IPS DF 4.7 (cell line): ENCODE results near the gene HMGXB4.

Source experiments
- DNase-seq: peaks from one replicate; pipeline ENCODE4 v3.0.0-alpha.2; 2013; ENCODE audit warnings: low spot score; ENCODE audit errors: extremely low read depth

Gene HMGXB4

DNA sequence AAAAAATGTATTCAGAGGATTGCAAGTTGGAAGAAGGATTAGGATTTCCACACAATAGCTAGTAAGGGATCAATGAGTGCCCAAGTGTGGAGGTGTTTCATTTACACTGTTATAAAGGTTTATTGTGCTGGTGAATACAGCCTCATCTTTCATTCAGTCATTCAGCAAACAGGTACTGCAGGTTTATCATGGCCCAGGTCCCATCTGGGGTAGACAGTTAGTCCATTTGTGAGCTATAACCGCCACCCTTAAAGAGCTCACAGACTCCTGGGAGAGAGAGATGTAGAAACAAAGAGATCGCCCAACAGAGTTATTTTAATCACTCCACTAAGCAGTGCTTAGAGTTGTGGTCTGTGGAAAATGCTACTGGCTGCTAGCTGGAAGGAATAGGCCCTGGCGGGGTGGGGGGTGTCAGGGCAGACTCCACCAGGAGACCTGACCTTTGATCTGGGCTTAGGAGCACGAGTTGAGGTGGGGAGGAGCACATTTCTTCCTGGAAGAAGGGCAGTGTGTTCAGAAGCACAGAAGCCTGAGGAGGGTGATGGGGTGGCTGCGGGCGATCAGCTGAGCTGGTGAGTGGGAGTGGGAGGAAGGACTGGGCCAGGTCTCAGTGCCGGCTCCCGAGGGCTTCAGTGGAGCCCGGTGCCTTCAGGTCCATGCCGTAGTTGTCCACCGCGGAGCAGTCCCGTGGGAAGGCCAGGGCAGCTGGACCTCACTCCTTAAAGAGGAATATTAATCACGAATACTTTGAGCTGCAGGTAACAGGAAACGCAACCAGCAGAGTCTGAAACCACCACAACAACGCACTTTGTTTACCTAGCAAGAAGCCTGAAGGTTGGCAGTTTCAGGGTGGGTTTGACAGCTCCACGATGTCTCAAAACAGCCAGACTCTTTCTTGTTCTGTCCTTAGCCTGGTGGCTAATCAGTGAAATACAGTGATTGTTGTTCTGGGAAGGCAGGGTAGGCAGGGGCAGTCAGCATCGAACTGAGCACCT lies 53.6 kb downstream of the HMGXB4 start:
- DNase-seq: no peak

DNA sequence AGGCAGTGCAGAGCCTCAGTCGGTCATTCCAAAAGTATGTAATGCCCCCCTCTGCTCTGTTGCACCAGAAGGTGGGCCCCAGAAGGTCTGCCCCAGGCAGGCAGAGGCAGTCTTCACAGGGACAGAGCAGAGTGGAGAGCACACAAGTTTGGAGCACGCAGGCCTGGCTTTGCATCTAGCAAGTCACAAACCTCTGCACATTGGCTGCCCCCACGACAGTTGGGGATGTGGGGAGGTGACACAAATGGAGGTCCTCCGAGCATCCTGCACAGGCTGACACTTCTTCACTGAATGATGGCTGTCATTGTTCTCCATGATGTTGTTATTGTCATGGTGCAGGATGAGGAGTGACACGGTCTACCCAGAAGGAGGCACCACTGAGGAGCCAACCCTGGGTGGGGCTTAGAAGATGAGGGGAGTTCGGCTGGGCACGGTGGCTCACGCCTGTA lies 54.3 kb downstream of the HMGXB4 start:
- no peak for DNase-seq

DNA sequence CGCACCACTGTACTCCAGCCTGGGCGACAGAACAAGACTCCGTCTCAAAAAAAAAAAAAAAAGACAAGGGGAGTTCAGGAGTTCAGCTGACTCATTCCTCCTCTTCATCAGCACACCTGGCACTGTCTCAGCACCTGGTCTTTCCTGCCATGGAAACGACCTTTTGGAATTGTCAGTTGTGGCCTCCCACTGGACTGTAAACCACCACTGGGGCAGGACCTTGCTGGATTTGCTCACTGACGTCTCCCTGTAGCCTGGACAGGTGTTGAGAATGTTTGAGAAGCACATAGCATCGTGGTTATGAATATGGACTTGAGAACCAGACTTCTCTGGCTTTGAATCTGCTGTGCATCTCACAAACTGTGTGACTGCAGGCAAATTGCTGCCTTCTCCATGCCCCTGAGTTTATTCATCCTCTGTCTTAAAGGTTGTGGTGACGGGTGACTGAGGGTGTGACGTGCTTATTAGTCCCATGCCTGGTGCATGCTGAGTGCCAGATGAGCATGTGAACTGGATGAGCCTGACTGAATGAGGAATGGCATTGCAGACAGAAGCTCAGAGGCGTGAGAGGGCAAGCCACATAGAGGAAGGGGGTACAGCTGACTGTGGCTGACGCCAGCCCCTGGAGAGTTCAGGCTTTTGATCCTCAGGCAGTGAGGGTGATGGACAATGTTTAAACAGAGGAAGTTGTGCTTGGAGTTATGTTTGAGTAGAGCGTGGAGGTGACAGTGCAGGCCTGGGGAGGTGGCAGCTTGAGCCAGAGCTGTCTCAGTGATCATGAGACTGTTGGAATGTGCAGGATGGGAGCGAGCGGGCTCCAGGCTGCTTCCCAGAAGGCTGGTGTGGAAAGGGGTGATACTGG lies 55.1 kb downstream of the HMGXB4 start:
- DNase-seq: no peak

DNA sequence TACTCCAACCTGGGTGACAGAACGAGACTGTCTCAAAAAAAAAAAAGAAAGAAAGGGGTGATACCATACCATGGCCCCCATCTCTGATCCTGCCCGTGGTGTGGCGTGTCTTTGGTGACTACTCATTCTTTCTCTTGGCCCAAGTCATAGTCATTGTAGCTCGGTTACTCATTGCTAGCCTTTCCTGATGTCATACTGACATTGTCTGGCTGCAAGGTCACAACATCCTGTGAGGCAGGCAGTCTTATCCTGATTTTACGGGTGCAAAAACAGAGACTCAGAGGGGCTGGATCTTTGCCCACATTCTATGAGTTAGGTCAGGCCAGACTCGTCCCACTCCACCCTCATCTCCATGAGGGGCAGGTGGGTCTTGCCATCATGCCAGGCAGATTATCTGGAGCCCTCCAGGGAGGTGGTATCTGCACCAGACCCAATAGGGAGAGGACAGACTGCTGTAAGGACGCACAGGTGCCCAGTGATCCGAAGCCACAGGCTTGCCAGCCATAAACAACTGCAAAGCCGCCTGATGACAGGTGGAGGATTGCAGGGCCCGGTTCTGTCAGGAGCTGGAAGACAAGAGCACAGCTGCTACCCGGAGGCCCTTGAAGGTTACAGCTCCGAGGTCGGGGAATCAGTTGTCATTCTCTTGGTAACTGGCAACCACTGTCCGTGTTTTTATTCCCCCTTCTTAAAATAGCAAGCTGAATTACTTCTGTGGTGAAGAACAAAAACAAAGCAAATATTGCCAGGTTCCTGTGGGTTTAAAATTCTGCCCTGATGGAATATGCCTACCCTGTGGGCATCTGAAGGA lies 56.2 kb downstream of the HMGXB4 start:
- DNase-seq: no peak

DNA sequence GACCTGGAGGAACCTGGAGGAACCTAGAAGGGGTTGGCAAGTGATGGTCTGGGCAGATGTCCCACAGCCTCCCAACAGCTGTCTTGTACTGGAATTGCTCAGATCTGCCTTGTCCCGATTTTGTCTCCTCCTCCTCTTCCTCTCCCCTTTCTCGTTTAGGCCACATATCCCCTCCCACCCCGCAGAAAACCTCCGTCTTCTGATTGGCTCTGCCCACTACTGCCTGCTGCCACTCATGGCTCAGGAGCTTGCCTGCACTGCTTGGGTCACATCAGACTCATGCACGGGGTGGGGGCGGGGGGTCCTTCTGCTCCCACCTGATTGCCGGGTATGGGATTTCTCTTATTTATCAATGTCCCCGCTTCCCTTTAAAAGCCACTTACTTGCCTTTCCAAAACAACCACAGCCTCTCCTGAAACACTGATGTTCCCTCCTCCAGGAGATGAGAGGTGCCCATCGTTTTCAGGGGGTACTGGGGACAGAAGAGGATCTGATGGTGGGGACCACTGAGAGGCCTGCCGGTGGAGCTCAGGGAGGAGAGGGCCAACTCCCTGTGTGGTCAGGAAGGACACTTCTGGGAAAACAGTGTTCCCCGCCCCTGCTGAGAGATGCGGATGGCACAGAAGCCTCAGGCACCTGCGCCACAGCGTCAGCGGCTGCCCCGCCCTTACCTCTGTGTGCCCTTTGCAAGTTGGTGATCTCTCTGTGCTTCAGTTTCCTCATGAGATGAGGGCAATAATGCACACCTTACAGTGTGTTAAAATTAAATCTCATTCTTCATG lies 57.1 kb downstream of the HMGXB4 start:
- no peak for DNase-seq

DNA sequence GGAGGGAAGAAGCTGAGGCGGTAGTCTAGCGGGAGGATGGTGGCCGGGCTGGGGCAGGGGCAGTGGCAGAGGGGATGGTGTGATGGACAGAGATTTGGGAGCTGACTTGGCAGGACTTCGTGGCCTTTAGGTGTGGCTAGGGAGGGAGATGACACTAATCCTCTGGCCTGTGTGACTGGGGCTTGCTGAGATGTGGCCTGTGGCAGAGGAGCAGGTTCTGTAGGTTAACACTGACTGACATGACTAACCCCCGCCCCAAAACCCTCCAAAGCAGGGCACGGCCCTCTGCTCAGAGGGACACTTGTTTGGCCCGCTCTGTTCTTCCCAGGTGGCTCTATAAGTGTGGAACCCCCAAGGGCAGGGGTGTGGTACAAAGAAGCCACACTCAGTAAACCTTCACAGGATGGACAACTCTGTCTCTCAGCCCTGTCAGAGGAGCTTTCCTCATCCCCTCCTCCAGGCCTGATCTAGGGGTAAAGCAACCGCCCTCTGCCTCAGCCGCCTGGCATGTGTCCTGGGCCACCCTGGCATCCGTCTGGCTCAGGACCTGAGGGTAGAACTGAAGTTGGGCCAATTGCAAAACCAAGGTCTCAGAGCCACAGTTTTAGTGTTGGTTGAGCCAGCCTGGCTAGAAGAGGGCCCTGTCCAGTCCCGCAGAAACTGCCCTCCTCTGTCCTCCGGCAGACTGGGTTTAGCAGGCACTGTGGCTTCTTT lies 58.0 kb downstream of the HMGXB4 start:
- no peak for DNase-seq

DNA sequence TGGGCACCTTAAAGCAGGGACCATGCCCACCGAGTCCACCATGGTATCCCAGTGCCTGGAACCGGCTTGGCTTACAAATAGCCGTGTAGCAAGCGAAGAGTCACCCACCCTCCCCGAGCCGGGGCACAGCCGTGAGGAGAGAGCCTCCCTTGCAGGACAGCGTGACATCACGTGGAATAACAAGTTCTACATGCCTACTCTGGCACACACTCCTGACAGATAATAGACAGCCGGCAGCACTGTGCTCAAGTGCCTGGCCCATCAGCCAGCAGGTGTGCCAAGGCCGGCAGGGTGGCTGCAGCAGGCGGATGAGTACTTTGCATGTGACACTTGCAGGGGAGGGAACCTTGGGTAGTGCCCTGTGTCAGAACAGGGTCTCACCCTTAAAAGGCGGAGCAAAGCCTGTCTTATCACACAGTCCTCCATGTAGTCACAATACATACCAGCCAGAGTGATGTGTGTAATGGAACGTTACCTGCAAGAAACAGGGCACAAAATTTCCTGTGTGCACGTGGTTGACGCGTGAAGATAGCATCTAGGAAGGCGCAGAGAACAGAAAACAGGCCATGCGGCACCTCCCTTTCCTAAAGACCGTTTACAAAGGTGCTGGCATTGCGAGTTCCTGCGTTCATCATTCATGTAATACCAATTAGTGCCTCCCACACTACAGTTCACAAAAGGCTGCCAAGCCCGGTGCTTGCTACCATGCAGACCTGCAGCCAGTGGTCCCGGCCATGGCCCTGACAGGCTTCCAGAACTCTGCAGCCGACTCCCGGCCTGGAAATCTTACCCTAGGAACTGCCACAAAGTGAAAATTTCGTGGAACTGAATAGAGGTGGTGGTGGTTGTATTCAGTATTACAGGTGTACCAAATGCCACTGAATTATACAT lies 58.8 kb downstream of the HMGXB4 start:
- DNase-seq: no peak

DNA sequence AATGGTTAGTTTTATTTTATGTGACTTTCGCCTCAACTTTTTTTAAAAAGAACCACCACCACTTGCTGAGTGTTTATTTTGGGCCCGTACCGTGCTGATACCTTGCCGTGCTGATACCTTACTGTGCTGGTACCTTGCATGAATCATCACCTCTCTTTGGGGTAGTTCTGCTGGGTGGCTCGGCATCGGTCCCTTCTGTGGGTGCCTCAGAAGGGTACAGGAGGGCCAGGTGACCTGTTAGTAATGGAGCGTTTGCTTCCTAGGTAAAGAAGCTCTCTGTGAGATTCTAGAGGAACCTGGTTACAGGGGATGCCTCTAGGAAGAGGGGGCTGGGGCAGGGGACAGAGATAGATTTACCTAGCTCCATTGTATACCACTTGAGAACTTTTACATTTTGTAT lies 59.5 kb downstream of the HMGXB4 start:
- DNase-seq: no peak

DNA sequence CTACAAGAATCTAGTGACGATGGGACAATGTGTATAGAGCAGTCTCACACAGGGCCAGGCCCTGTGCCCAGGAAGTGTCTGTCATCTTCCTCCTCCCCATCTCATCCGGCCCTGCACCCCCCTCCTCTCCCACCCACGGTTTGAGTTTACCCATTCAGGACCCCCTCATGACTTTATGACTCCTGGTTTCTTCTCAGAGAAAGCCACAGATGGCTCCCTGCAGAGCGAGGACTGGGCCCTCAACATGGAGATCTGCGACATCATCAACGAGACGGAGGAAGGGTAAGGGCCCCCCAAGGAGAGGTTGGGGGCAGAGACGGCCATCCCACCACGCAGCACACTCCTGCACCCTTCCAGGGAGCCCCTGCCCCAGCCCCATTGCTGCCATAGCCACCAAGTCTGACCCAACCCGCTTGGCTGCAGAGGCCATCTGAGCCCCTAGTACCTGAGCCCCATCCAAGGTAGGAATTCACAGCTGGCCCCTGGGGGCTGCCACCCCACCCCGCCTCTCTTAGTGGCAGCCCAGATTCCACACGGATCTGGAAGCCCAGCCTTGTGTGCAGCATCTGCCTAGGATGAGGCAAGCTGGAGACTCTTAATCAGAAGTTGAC lies 60.5 kb downstream of the HMGXB4 start:
- DNase-seq: no peak

DNA sequence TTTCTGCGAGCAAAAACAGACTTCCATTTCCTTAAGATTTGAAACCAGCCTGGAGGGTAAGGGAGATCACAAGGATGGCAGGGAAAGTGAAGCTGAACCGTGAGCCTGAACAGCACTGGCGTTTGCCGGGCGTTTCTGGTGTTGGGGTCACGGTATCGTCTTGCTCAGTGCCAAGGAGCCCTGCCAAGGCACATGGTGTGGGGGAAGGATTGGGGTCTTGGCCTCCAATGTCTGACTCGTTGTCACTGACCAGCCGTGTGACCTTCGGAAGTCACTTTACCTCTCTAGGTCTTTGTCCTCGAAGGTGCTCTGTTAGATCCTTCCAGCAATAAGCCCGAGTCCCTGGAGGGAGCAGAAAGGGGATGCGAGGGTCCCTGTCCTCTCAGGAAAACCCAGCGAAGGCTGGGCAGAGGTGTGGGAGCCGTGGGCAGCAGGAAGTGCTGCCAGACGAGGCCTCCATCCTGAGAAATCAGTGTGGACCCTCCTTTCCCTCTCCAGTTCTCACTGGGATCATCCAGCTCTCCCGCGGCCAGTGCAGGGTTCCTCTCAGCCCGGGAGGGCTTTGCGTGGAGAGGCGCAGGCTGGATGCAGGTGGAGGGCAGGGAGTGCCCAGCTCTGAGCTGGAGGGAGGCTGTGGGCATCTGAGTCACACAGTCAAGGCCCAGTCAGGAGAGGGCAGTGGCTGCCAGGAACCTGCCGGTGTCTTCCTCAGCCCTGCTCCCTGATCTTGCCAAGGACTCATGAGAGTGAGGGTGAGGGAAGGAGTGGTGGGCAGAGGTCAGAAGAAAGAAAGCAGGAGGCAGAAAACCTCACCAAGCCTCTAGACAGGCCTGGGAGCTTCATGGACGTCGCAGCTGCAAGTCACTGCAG lies 61.3 kb downstream of the HMGXB4 start:
- DNase-seq: no peak

DNA sequence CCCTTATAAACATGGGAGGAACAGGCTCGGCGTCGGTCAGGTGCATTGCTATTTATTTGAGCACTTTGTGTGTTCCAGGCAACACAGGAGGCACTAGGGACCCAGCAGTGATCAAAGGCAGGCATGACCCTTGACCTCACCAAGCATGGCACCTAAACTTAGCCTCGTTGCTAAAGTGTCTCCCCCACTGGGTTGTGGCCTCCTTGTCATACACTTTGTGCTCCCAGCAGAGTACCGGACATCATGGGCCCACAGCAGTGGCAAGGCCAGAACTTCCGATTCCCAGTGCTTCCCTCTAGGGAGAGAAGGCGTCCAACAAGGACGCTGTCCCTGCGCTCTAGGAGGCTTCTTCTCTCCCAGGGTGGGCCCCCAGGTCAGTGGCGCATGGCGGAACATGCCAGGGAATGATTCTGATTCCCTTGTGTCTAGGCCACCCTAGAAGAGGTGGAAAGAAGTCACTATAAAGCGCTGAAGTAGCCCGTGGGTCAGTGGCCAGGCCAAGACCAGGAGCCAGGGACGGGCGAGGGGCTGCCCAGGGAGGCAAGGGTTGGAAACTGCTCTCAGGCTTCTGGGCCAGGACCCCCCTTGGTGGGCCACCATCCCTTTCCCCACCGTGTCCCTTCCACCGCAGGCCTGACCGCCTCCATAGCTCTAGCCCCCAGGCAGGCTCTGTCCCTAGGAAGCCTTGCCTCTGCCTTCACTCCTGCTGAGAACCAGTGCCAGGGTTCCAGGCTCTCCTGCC lies 62.1 kb downstream of the HMGXB4 start:
- no peak for DNase-seq

DNA sequence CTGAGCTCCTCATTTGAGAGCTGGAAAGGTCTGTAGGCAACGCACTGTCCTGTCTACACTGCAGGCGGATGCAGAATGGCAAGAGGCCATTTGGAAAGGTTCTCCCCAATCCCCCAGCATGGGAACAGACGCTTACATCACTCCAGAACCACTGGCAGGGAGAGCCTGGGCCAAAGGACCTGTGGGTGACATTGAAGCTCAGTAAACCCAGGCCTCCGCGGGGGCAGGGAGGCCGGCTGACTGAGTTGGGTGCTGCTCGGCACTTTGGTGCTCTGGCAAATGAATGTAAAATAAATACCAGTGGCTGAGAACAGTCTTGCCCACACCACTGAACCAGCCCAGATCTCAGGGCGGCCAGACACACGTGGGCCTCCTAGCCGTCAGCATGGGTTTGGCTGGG lies 64.8 kb downstream of the HMGXB4 start:
- DNase-seq: no peak

DNA sequence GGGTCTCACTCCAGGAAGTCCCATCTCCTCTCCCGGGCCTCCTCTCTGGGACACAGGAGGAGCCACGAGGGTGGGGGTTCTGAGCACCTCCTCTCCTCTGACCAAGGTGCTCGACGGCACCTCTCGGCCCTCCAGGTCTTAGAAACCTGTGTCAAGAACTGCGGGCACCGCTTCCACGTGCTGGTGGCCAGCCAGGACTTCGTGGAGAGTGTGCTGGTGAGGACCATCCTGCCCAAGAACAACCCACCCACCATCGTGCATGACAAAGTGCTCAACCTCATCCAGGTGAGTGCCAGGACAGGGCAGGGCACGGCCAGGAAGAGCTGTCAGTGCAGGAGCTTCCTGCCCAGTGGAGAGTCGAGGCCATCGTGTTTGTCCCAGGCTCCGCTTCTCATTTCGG lies 65.6 kb downstream of the HMGXB4 start:
- DNase-seq: no peak

DNA sequence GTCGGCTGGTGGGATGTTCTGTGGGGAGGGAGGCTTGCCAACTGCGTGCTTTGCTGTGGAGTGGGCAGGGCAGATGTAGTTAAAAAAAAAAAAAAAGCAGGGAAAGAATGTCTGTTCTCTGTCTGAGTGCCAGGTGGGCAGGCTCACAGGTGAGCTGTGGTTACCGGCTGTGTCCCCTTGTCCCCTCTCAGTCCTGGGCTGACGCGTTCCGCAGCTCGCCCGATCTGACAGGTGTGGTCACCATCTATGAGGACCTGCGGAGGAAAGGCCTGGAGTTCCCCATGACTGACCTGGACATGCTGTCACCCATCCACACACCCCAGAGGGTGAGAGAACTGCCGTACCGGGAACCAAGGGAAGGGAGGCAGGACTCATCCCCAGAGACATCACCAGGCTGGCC lies 66.0 kb downstream of the HMGXB4 start:
- no peak for DNase-seq

DNA sequence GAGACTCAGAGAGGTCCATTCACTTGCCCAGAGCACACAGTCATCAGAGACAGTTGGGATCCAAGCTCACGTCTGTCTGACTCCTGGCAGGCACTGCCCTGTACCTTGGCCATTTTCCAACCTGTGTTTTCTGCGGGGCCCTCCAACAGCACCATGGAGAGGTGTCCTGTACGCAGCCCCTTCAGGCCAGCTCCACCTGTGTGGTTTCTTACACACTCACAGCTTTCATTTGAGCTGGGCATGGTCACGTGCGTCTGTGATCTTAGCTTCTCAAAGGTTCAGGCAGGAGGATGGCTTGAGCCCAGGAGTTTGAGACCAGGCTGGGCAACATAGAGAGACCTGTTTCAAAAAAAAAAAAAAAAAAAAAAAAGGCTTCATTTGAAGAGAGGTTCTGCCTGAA lies 66.8 kb downstream of the HMGXB4 start:
- DNase-seq: no peak

DNA sequence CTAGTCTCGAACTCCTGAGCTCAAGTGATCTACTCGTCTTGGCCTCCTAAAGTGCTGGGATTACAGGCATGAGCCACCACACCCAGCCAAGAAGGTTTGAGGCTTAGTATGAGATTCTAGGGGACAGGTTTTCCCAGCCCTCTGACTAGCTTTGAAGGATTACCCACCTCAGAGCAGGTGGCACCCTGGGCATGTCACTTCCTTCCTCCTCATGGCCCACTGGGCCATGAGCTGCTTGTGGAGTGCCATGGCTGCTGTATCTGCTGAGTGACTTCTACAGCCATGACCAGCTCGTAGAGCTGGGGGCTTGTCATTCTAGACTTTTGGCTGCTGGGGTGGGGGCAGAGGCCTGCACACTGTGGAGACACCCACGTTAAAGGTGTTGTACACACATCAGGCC lies 67.5 kb downstream of the HMGXB4 start:
- DNase-seq: no peak

DNA sequence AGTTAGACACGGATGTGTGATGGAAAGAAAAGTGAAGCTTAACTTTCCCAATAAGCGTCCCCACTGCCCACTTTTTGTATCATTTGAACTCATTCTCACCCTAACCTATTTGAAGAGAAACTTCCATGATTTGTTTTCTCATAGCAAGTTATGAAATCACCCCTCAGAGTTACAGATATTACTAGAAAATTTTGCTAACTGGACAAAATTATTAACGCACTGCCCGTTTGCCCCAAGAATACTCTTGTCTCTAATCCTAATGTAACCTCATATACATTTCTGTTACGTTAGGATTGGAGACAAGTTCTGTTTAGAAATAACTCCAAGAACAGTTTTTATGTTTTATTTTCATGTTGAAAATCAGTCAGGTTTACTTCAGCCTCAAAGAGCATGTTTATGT lies 67.9 kb downstream of the HMGXB4 start:
- DNase-seq: no peak
